HG02852 (cell line): ENCODE data around the gene CCDC74B.
A peak's percentile ranks its signal among the peaks of the same experiment; 100 is the strongest.
"Not testable (repeated sequence)": the region's sequence is repeated elsewhere in the genome, so short reads cannot be mapped to it uniquely, and the experiment has no call there.

ENCODE experiments used
- ATAC-seq: cut with Tn5 transposase; IDR thresholded peaks from one replicate; pipeline ENCODE4 v1.9.1; 2021; ENCODE audit warnings: mild to moderate bottlenecking, moderate library complexity; ENCODE audit not compliant: unreplicated experiment

The CCDC74B gene

DNA sequence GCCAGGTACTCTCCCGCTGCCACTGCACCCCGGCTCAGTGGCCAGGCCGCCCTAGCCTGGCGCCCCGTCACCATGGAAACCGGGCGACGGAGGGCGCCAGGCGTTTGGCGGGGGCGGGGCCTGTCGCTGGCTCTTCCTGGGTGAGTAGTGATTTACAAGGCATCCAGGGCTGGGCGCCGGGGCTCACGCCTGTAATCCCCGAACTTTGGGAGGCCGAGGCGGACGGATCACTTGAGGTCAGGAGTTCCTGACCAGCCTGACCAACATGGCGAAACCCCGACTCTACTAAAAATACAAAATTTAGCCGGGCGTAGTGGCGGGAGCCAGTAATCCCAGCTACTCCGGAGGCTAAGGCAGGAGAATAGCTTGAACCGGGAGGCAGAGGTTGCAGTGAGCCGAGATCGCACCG is at the start of gene CCDC74B:
Gene CCDC74B (minus strand): TSS at position 107 of the 409 bp plus-strand sequence. CDS start 116 bp downstream, outside the sequence.
- peak; percentile 87 for ATAC-seq

GRCh38 chr2:130193824-130194223 is 48.9 kb upstream of the CCDC74B start:
- not testable (repeated sequence) for ATAC-seq

- ATAC-seq = not testable (repeated sequence)
Observed at GRCh38 chr2:130192451-130192850, 47.5 kb upstream of the CCDC74B start.

DNA sequence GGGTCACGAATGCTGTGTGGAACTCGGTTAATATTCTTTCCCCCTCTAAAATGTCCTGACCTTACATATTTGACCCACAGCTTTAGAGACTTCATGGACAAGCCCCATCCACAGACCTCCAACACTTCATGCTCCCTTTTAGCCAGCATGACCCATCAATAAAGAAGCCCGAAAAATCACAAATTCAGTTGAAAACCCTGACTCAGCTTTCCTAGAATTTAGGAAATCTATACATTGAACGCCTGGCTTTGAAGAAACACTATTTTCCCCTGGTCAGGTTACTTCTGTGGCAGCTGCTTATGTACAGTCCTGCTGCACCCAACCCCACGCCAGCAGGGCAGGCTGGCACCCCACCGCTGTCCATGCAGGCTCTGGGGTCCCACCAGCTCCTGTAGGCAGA is 46.4 kb upstream of the CCDC74B start:
- ATAC-seq = not testable (repeated sequence)

DNA sequence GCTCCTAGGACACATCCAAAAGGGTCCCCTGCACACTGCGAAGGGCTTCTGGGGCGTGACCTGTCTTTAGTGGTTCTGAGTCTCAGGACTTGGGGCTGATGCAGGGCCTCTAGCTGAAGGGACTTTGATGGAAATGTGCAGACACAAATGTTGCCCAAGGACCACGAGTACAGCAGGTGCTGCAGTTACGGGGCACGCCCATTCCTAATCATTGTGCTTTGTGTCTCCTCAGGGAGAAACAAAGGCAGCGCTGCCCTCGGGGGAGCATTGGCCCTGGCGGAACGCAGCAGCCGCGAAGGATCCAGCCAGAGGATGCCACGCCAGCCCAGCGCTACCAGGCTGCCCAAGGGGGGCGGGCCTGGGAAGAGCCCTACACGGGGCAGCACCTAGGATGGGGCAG is 45.3 kb upstream of the CCDC74B start:
- no peak for ATAC-seq

DNA sequence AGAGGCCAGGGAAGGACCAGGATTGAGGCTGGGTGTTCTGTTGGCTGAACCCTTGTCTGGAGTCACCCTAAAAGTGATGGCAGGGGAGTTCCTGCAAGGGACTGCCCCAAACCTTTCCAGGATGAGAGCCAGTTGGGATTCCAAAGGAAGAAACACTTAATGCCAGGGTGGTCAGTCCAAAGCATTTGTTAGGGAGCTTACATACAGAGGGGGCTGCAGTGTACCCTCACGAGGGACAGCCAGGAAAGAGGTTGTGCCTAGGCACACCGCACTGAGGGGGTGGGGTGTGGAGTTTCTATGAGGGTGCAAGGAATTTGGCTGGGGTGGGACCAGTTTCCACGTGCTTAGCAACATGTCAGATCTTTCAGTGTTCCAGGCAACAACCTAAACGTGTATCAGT is 44.0 kb upstream of the CCDC74B start:
- ATAC-seq = not testable (repeated sequence)

GRCh38 chr2:130187859-130188792 is 43.2 kb upstream of the CCDC74B start:
- ATAC-seq = not testable (repeated sequence)

GRCh38 chr2:130187268-130187667 is 42.4 kb upstream of the CCDC74B start:
- no peak for ATAC-seq

DNA sequence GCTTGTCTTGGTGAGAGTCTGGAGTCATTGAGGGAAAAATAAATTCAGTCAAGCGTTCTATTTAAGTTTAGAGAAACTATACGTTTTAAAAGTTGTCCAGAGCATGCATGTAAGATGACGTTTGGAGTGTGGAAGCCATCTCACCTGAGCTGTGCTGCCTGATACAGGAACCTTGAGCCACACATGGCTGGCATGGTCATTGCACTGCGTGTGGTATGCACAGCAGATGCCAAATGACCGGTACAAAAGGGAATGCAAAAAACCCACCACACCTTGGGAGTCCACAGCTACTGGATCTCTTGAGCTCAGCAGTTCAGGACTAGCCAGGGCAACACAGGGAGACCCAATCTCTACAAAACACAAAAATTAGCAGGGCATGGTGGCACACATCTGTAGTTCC is 41.5 kb upstream of the CCDC74B start:
- ATAC-seq = no peak

GRCh38 chr2:130185896-130186295 is 41.0 kb upstream of the CCDC74B start:
- ATAC-seq = no peak

- no peak for ATAC-seq
Observed at GRCh38 chr2:130185436-130185835, 40.5 kb upstream of the CCDC74B start.

DNA sequence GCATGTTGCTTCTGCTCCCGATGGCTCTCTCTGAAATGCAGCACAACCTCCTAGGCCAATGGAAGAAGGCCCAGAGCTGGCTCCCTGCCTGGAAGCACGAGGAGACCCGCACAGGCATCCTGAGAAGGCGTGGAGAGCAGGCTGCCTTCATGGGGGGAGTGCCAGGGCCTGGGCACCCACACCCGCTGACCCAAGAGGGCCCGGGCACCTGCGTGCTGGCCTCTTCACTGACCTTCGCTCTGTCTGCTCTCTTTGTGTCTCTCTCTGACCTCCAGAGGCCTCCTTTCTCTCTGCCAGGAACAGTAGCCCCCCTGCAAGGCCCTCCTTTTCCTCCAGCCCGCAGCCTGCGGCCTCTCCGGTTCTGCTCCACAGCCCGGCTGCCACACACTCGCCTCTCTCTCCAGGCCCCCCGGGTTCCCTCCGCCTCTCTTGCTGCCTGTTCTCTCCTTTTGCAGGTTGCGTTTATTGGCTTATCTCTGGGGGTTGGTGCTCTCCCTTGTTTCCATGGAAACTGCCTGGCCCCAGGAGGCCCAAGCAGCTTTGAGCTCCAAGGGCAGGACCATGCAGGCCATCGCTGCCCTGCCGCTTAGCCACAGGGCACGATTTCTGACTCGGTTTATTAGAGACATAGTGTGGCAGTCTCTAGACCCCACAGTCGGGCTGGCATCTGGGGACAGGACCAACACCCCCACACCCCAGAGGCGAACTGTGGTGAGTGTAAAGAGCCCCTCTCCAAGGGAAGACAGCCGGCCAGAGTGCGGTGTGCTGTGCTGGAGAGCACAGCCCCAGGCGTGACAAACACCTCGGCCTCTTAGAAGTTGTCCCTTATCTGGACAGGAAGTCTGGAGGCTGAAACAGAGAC is 38.8 kb upstream of the CCDC74B start:
- ATAC-seq = no peak

DNA sequence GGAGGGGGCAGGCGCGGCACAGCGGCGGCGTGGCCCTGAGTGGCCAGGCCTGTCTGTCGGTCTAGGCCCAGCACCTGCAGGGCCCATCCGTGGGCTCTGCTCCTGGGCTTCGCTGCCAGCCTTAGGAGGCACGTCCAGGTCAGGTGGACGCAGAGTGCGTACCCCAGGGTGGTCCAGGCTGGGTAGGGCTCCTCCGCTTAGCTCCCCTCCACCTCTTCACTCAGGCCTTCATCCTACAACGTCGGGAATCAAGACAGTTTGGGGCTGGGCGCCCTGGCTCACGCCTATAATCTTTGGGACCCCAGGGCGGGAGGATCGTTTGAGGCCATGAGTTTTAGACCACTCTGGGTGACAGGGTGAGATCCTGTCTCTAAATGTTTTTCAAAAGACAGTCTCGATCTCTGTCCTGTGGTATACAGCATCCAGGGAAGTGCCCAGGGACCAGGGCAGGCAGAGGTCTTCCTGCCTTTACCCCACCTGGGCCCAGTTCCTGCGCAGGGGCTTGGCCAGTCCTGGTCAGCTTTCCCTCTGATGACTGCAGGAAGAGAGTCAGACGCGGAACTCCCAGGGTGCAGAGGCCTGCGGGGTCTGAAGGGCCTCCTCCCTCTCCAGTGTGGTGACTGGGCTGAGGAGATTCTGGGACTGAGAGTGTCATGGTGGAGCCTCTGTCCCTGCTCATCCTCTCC is 38.1 kb upstream of the CCDC74B start:
- ATAC-seq = peak; percentile 21

GRCh38 chr2:130181880-130182682 is 37.2 kb upstream of the CCDC74B start, which contains the start of gene MZT2B:
TSS of gene MZT2B (plus strand) at chr2:130182262. CDS start at chr2:130182283, 21 bp downstream.
- ATAC-seq = peak; percentile 82

DNA sequence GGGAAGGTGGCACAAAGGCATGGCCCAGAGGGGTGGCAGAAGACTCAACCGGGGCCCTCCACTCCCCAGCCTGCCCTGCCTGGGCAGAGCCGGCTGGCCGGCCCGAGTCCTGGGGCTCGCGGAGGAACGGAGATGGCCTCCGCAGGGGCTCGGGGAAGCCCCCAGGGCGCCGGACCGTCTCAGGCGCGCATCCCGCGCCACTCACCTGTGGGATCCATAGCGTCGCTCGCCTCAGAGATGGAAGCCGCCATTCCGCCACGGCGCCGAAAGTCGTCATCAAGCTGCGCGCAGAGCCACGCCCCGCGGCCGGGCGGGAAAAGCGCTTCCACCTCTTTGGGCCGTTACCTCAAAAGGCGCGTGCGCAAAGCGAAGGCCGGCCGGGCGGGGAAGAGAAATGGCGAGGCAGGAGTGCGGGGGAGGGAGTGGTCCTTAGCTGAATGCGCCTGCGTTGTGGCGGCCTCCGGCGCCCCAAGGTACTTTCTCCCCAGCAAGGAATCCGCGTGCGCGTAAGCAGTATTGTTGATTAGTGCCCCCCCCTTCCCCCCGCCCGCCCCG is 36.5 kb upstream of the CCDC74B start, which contains the start of gene SMPD4:
Gene SMPD4 (minus strand): TSS at position 278 of the 555 bp plus-strand sequence. CDS start 5,010 bp downstream, outside the sequence.
- peak; percentile 59 for ATAC-seq

DNA sequence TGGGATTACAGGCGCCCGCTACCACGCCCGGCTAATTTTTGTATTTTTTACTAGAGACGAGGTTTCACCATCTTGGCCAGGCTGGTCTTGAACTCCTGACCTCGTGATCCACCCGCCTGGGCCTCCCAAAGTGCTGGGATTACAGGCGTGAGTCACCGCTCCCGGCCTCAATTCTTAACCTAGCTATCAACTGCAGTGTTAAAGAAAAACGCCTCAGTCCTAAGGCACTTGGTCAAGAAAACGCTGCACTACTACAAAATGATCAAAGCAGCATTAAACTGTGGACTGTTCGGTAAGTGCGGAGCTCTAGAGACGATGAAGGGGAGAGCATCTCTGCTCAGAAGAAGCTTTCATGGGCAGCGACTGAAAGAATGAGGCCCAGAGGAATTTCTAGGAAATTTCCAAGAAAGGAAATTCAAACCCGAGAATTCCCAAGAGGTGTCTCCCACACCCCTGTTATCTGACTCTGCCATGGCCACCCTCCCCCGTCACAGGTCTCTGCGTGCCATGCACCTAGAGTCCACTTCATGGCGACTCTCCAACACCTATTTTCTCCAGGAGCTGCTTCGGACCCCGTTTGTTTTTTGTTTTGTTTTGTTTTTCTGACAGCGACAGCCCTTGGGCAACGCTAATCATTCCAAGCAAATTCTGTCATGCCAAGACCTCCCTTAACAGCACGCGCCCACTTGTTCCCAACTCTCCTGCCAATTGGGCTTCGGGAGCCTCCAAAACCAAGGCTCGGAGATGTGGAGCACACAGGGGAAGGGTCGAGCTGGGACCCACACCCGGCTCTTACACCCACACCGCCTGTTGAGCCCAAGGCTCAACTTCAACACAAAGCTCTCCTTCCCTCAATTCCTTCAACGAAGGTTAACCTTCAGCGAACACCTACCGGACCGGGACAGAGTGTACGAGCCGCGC is 35.8 kb upstream of the CCDC74B start:
- ATAC-seq = not testable (repeated sequence)

DNA sequence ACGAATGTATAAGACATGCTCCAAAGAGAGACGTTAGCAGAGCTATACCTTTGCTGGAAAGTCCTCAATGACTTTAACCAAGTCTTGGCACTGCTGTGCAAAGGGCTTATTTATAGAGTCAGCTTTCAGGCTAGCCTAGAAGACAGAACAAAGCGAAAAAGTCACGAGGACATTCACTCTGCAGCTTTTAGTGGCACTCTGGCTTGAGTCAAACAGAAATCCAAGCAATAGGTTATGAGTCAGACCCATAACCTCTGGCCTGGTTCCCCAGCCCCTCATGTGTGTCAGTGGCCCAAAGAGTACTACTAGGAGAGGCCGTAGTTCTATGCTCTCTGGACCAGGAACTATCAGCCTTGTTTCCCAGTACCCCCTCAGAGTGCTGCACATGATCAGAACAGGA is 30.0 kb upstream of the CCDC74B start:
- peak; percentile 92 for ATAC-seq

GRCh38 chr2:130169896-130170295 is 25.0 kb upstream of the CCDC74B start:
- no peak for ATAC-seq
